HCT116 (cell line): ENCODE measurements around the gene DPM2.

Experiments
- EZH2 ChIP-seq: fragments of 200-600 bp; sonication (generic); IDR thresholded peaks from 2 replicates; pipeline ENCODE4 v1.6.1; 2017; ENCODE audit warnings: antibody characterized with exemption, mixed run types
- JUND ChIP-seq: IDR thresholded peaks from 2 replicates; pipeline ENCODE4 v1.6.1; 2012
- POLR2A ChIP-seq: IDR thresholded peaks from 2 replicates; pipeline ENCODE4 v1.7.0; 2011; ENCODE audit warnings: borderline replicate concordance; ENCODE audit not compliant: insufficient read depth, insufficient read length; ENCODE audit errors: extremely low read depth
- RAD21 ChIP-seq: IDR thresholded peaks from 2 replicates; pipeline ENCODE4 v1.6.1; 2012; ENCODE audit warnings: low read depth, mild to moderate bottlenecking
- TF ChIP-seq, protein P1 (sequence below), 3 experiments: fragments of 200-600 bp in 1 of 3; sonication (generic) in 1 of 3; IDR thresholded peaks in 2 of 3; conservative IDR thresholded peaks in 1 of 3; 2 replicates each; pipeline ENCODE4 v1.5.1; 2012 to 2017; ENCODE audit warnings: low read depth in 2 of 3, low read length in 2 of 3, antibody characterized with exemption in 1 of 3, borderline replicate concordance in 1 of 3, control low read depth in 1 of 3, mild to moderate bottlenecking in 1 of 3, mixed read lengths in 1 of 3, mixed run types in 1 of 3, moderate library complexity in 1 of 3; ENCODE audit not compliant: insufficient read depth in 1 of 3

- TF ChIP-seq, protein P1, sequence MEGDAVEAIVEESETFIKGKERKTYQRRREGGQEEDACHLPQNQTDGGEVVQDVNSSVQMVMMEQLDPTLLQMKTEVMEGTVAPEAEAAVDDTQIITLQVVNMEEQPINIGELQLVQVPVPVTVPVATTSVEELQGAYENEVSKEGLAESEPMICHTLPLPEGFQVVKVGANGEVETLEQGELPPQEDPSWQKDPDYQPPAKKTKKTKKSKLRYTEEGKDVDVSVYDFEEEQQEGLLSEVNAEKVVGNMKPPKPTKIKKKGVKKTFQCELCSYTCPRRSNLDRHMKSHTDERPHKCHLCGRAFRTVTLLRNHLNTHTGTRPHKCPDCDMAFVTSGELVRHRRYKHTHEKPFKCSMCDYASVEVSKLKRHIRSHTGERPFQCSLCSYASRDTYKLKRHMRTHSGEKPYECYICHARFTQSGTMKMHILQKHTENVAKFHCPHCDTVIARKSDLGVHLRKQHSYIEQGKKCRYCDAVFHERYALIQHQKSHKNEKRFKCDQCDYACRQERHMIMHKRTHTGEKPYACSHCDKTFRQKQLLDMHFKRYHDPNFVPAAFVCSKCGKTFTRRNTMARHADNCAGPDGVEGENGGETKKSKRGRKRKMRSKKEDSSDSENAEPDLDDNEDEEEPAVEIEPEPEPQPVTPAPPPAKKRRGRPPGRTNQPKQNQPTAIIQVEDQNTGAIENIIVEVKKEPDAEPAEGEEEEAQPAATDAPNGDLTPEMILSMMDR (IDR thresholded peaks at IDR 0.05 in 2 of 3, conservative IDR thresholded peaks at IDR 0.05 in 1 of 3; ENCODE audit: borderline replicate concordance in 1 of 3, insufficient read depth in 1 of 3, low read depth in 2 of 3, low read length in 2 of 3) = no peak
- TF ChIP-seq EZH2 = no peak
- TF ChIP-seq JUND = no peak
- TF ChIP-seq POLR2A = no peak
- TF ChIP-seq RAD21 = no peak
Observed at GRCh38 chr9:127895811-127896210, 41.8 kb downstream of the DPM2 start.
